Stimulated activated naive CD8-positive, alpha-beta T cell treated with anti-CD3 and anti-CD28 coated beads, Interleukin-15, Interleukin-2, amounts not matched to agents 100 U/mL and 50 U/mL, for 24 hours (primary cell): ENCODE data around the gene CASKIN2.
"Not testable (repeated sequence)": the region's sequence is repeated elsewhere in the genome, so short reads cannot be mapped to it uniquely, and the experiment has no call there.

Experiments
- ATAC-seq: fragments of 150-1000 bp; cut with Tn5 transposase; one replicate; pipeline ENCODE4 v1.10.0; 2021
- DNase-seq: peaks from one replicate; pipeline ENCODE4 v3.0.0; 2021

CASKIN2 gene

GRCh38 chr17:75463603-75464002, 51.7 kb downstream of the CASKIN2 start:
- no peak for DNase-seq
- no peak for ATAC-seq

GRCh38 chr17:75460295-75460694, 55.0 kb downstream of the CASKIN2 start:
- no peak for ATAC-seq
- no peak for DNase-seq

- DNase-seq (no peak), ATAC-seq (no peak)
These were observed 55.6 kb downstream of the CASKIN2 start for GRCh38 chr17:75459590-75460267.

GRCh38 chr17:75459246-75459589, 56.1 kb downstream of the CASKIN2 start:
- DNase-seq (no peak), ATAC-seq (no peak)

- ATAC-seq (no peak), DNase-seq (peak; percentile 25)
These were observed 58.2 kb downstream of the CASKIN2 start for GRCh38 chr17:75457047-75457654.

GRCh38 chr17:75456417-75457046, 58.8 kb downstream of the CASKIN2 start, which contains the start of gene TMEM94:
Gene TMEM94, plus strand, starts transcription at chr17:75456635. Its CDS starts 15,271 bp downstream, at chr17:75471906.
- ATAC-seq: peak; percentile 98
- peak; percentile 89 for DNase-seq

GRCh38 chr17:75456039-75456416, 59.3 kb downstream of the CASKIN2 start:
- DNase-seq: no peak
- ATAC-seq: peak; percentile 9

- DNase-seq, ATAC-seq: not testable (repeated sequence)
These were observed 60.7 kb downstream of the CASKIN2 start for GRCh38 chr17:75454672-75455071.

- no peak for ATAC-seq
These were observed 61.1 kb downstream of the CASKIN2 start for GRCh38 chr17:75454193-75454592.

GRCh38 chr17:75450270-75450669, 65.1 kb downstream of the CASKIN2 start:
- DNase-seq (no peak), ATAC-seq (no peak)

More at GRCh38 chr17:75454193-75454592, 61.1 kb downstream of the CASKIN2 start:
- no peak for DNase-seq
